Ascending aorta (tissue), 2 donors: ENCODE results near the gene DRAM2. TPM values are rescaled to one million over a fixed set of nuclear protein-coding genes. Genes with fewer than 3 reads are reported as not detected.

Experiments used
- DNase-seq, 2 donors: peaks; one replicate each; pipeline ENCODE4 v3.0.0-alpha.2; 2019; ENCODE audit warnings: low spot score in 2 of 2
- H3K27ac ChIP-seq, 2 donors: fragments of 200-600 bp; sonication (generic); one replicate each; pipeline ENCODE4 v1.5.1; 2016 to 2017; ENCODE audit warnings: mild to moderate bottlenecking in 1 of 2
- H3K27me3 ChIP-seq: fragments of 200-600 bp; sonication (generic); one replicate; pipeline ENCODE4 v1.5.1; 2017
- H3K36me3 ChIP-seq, 2 donors: fragments of 200-600 bp; sonication (generic); one replicate each; pipeline ENCODE4 v1.5.1; 2016
- H3K4me1 ChIP-seq, 2 donors: fragments of 200-600 bp; sonication (generic); one replicate each; pipeline ENCODE4 v1.5.1; 2016 to 2017; ENCODE audit warnings: mild to moderate bottlenecking in 1 of 2
- H3K4me3 ChIP-seq, 2 donors: fragments of 200-600 bp; sonication (generic); one replicate each; pipeline ENCODE4 v1.5.1; 2016 to 2017; ENCODE audit warnings: mild to moderate bottlenecking in 1 of 2
- H3K9me3 ChIP-seq, 2 donors: fragments of 200-600 bp; sonication (generic); one replicate each; pipeline ENCODE4 v1.5.1; 2016
- CTCF ChIP-seq, 3 experiments: fragments of 200-600 bp in 2 of 3; fragments of 450-650 bp in 1 of 3; sonication (generic) in 2 of 3; IDR thresholded peaks; one replicate each; pipeline ENCODE4 v1.5.1; 2016 to 2019; ENCODE audit warnings: antibody characterized with exemption in 3 of 3, mild to moderate bottlenecking in 1 of 3, moderate library complexity in 1 of 3
- intact Hi-C: fragments of 100-400 bp; cut with DNase I; formaldehyde crosslinking; loops from one replicate; pipeline ENCODE4 v1.15.1; 2023
- total RNA-seq: library from RNA; depleted of rRNA; stranded (reverse); fragments of >200 nt; gene quantifications from one replicate; pipeline ENCODE4 v1.1.0, GENCODE V29; 2016

Gene DRAM2
- total RNA-seq, 1 donor from 2014 or later = 60.2 TPM

DNA sequence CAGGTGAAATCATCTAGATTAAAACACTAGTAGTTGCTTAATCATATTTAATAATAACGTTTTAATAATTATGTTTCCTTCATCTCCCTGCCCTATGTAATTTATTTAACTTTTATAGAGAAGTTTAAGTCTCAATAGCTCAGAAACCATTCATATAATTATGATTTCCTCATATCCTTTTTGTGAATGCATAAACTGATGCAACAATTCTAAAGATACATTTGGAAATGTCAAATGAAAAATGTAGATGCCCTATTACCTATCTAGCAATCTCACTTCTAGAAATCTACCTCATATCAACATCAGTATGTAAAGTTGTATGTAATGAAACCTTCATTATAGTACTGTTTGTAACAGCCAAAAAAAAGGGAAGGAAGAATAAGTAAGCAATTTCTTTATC, 10.5 kb downstream of the DRAM2 start:
- no peak overlapping the region for H3K27ac ChIP-seq
- intact Hi-C loops = no loop called here
- H3K9me3 ChIP-seq = no peaks in the 10 kb centered on the region
- no peaks in the 10 kb centered on the region for H3K27me3 ChIP-seq
- no peak overlapping the region for H3K4me3 ChIP-seq
- DNase-seq = no peak
- H3K4me1 ChIP-seq = no peaks in the 10 kb centered on the region
- no peak for TF ChIP-seq CTCF (IDR thresholded peaks at IDR 0.05)
- H3K36me3 ChIP-seq = peaks cover 26 to 27% of the 10 kb centered on the region in 2 donors

DNA sequence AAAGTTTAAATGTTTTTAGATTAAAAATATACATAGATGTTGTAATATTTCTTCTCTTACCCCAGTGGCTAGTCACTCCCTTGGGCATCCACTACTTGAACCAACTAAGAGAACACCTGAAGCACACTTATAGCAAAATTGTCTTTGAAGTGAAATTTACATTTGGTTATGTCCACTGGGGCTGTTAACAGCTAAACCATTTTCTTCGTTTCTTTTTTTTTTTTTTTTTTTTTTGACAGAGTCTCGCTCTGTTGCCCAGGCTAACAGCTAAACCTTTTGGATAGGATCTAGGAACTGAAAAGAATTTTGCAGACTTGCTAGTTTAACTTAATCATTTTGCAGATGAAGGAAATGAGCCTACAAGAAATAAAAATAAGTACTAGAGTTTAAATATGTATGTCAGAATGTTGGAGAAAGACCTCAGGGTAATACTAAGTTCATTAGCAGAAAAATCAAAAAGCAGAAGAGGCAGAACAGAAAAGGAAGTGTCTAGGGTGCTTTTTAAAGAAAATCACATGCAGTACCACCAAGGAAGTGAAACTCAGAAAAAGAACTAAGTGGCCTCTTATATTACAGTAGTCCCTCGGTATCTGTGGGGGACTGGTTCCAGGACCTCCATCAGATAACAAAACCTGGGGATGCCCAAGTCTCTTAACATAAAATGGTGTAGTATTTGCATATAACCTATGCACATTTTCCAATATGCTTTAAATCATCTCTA, 11.8 kb downstream of the DRAM2 start:
- no peaks in the 10 kb centered on the region for H3K9me3 ChIP-seq
- DNase-seq = no peak
- no peaks in the 10 kb centered on the region for H3K4me1 ChIP-seq
- intact Hi-C loops = no loop called here
- no peak overlapping the region for H3K27ac ChIP-seq
- no peak overlapping the region for H3K4me3 ChIP-seq
- H3K27me3 ChIP-seq = no peaks in the 10 kb centered on the region
- H3K36me3 ChIP-seq = peaks cover 32 to 33% of the 10 kb centered on the region in 2 donors
- TF ChIP-seq CTCF (IDR thresholded peaks at IDR 0.05) = no peak

- H3K27me3 ChIP-seq = no peaks in the 10 kb centered on the region
- no peak for TF ChIP-seq CTCF (IDR thresholded peaks at IDR 0.05)
- H3K4me3 ChIP-seq = no peak overlapping the region
- intact Hi-C loops = no loop called here
- H3K9me3 ChIP-seq = no peaks in the 10 kb centered on the region
- H3K36me3 ChIP-seq = peaks cover 32 to 33% of the 10 kb centered on the region in 2 donors
- no peak for DNase-seq
- no peaks in the 10 kb centered on the region for H3K4me1 ChIP-seq
- H3K27ac ChIP-seq = no peak overlapping the region
Observed at GRCh38 chr1:111126354-111126753, 13.5 kb downstream of the DRAM2 start.

GRCh38 chr1:111116496-111116895, 23.4 kb downstream of the DRAM2 start:
- TF ChIP-seq CTCF (IDR thresholded peaks at IDR 0.05) = no peak
- no peak for DNase-seq
- H3K9me3 ChIP-seq = no peaks in the 10 kb centered on the region
- no peak overlapping the region for H3K27ac ChIP-seq
- H3K36me3 ChIP-seq = peaks cover 24 to 58% of the 10 kb centered on the region in 2 donors
- H3K27me3 ChIP-seq = no peaks in the 10 kb centered on the region
- H3K4me1 ChIP-seq = no peaks in the 10 kb centered on the region
- intact Hi-C loops = no loop called here
- no peak overlapping the region for H3K4me3 ChIP-seq

- Histone ChIP-seq H3K4me3 (no peak overlapping the region), H3K36me3 (peaks cover 5 to 16% of the 10 kb centered on the region in 2 donors), H3K4me1 (no peaks in the 10 kb centered on the region), H3K27ac (no peak overlapping the region), H3K27me3 (no peaks in the 10 kb centered on the region), H3K9me3 (no peaks in the 10 kb centered on the region)
- intact Hi-C loops = no loop called here
- no peak for DNase-seq
- no peak for TF ChIP-seq CTCF (IDR thresholded peaks at IDR 0.05)
Observed at GRCh38 chr1:111110197-111110899, 29.5 kb downstream of the DRAM2 start.
